OCI-LY3 (cell line): ENCODE results near the gene TSPAN9.

Source experiments
- EZH2phosphoT487 ChIP-seq: fragments of 200-600 bp; shearing (Covaris generic); IDR thresholded peaks from 2 replicates; pipeline ENCODE4 v1.6.1; 2018; ENCODE audit warnings: antibody characterized with exemption, mixed run types, low read depth
- TF ChIP-seq, protein P1 (sequence below): fragments of 200-600, 300-600 bp; sonication (generic); IDR thresholded peaks from 2 replicates; pipeline ENCODE4 v1.5.1; 2014; ENCODE audit warnings: antibody characterized with exemption, low read length, low read depth

DNA sequence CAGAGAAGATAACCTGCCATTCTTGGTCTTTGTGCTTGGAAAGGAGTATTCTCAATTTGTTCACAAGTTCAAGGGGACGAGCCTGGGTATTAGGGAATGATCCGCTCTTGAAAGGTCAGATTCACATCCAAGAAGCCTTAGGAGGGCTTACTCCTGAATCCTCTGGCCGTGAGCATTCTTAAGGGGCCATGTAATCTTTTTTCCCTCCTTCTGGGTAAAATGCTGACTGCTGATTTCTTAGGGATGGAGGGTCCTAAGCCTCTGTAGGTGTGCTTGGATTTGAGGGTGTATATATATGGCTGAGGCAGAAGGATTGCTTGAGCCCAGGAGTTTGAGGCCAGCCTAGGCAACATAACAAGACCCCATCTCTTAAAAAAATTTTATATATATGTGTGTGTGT is 149.1 kb downstream of the TSPAN9 start:
- TF ChIP-seq, protein P1, sequence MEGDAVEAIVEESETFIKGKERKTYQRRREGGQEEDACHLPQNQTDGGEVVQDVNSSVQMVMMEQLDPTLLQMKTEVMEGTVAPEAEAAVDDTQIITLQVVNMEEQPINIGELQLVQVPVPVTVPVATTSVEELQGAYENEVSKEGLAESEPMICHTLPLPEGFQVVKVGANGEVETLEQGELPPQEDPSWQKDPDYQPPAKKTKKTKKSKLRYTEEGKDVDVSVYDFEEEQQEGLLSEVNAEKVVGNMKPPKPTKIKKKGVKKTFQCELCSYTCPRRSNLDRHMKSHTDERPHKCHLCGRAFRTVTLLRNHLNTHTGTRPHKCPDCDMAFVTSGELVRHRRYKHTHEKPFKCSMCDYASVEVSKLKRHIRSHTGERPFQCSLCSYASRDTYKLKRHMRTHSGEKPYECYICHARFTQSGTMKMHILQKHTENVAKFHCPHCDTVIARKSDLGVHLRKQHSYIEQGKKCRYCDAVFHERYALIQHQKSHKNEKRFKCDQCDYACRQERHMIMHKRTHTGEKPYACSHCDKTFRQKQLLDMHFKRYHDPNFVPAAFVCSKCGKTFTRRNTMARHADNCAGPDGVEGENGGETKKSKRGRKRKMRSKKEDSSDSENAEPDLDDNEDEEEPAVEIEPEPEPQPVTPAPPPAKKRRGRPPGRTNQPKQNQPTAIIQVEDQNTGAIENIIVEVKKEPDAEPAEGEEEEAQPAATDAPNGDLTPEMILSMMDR = no peak
- TF ChIP-seq EZH2phosphoT487 = no peak
